BJ (cell line): ENCODE data around the gene KIAA1671. TPM values are rescaled to one million over a fixed set of nuclear protein-coding genes. Genes with fewer than 3 reads are reported as not detected.

Experiments
- CTCF ChIA-PET: fragments of 350-600 bp; formaldehyde crosslinking; extraction: SDS; loops from one replicate; lab custom pipeline; 2021; ENCODE audit warnings: antibody characterized with exemption, inconsistent platforms; lab: Yijun Ruan, JAX
- POLR2A ChIA-PET: fragments of 300-600 bp; sonication (Branson Sonifier 250); formaldehyde crosslinking; extraction: SDS; loops from one replicate; lab custom pipeline; 2021; ENCODE audit warnings: antibody characterized with exemption; lab: Charles Lee
- DNase-seq: peaks from one replicate; pipeline ENCODE4 v3.0.0-alpha.2; 2011; ENCODE audit warnings: low read depth
- H3K27me3 ChIP-seq: 2 replicates; pipeline ENCODE4 v1.6.0; 2011; ENCODE audit warnings: low read length; ENCODE audit not compliant: control insufficient read depth, insufficient read depth
- H3K36me3 ChIP-seq: 2 replicates; pipeline ENCODE4 v1.5.1; 2011; ENCODE audit warnings: low read length; ENCODE audit not compliant: control insufficient read depth, insufficient read depth
- H3K4me3 ChIP-seq: 2 replicates; pipeline ENCODE4 v1.5.1; 2011; ENCODE audit warnings: low read depth, mild to moderate bottlenecking, control low read depth, low read length
- CTCF ChIP-seq: IDR thresholded peaks from 2 replicates; pipeline ENCODE4 v1.5.1; 2011; ENCODE audit warnings: low read depth, mild to moderate bottlenecking, control low read depth, inconsistent platforms, low read length, moderate library complexity; ENCODE audit not compliant: insufficient read depth
- polyA plus RNA-seq: library from polyadenylated mRNA; depleted of rRNA; stranded (reverse); fragments of >200 nt; gene quantifications from 2 replicates; pipeline ENCODE4 v1.2.3, GENCODE V29; 2011

KIAA1671 gene
- polyA plus RNA-seq, 1 experiment = 0.11 TPM

- CTCF ChIA-PET = interaction anchor here (3.3 kb wide), 1 partner anchor 11 kb away, joined by 21 read pairs; no protein-coding TSS in a partner anchor
- TF ChIP-seq CTCF = no peak
Observed at GRCh38 chr22:24926428-24926725, 26.1 kb upstream of the KIAA1671 start.

GRCh38 chr22:24926849-24927579, 25.5 kb upstream of the KIAA1671 start:
- no peak for DNase-seq
- Histone ChIP-seq H3K4me3 (no peak overlapping the region), H3K27me3 (no peaks in the 10 kb centered on the region; the same call in 1 of the 2 replicates), H3K36me3 (no peaks in the 10 kb centered on the region)
- ChIA-PET CTCF (interaction anchor here (3.3 kb wide), 1 partner anchor 11 kb away, joined by 21 read pairs; no protein-coding TSS in a partner anchor), POLR2A (no interaction called here)
- TF ChIP-seq CTCF = no peak

More at GRCh38 chr22:24926428-24926725, 26.1 kb upstream of the KIAA1671 start:
- H3K27me3 ChIP-seq = no peaks in the 10 kb centered on the region
- POLR2A ChIA-PET = no interaction called here
- H3K36me3 ChIP-seq = no peaks in the 10 kb centered on the region
- H3K4me3 ChIP-seq = no peak overlapping the region
- no peak for DNase-seq

- H3K27me3 ChIP-seq = no peaks in the 10 kb centered on the region; the same call in 1 of the 2 replicates
- DNase-seq = no peak
- no peaks in the 10 kb centered on the region for H3K36me3 ChIP-seq
- TF ChIP-seq CTCF = no peak
- ChIA-PET POLR2A (no interaction called here), CTCF (interaction anchor here (3.3 kb wide), 1 partner anchor 9 kb away, joined by 21 read pairs; no protein-coding TSS in a partner anchor)
- H3K4me3 ChIP-seq = no peak overlapping the region
Observed at GRCh38 chr22:24928322-24928721, 24.2 kb upstream of the KIAA1671 start.

GRCh38 chr22:24930678-24931077, 21.8 kb upstream of the KIAA1671 start:
- no peak overlapping the region for H3K4me3 ChIP-seq
- no peak for DNase-seq
- POLR2A ChIA-PET = no interaction called here

More at GRCh38 chr22:24930678-24931077, 21.8 kb upstream of the KIAA1671 start:
- TF ChIP-seq CTCF = no peak
- CTCF ChIA-PET = interaction anchor here (0.8 kb wide), 1 partner anchor 8 kb away, joined by 3 read pairs; no protein-coding TSS in a partner anchor
- Histone ChIP-seq H3K27me3 (no peaks in the 10 kb centered on the region; the same call in 1 of the 2 replicates), H3K36me3 (no peaks in the 10 kb centered on the region)
